PC-9 (cell line): ENCODE measurements around the gene SENP8. TPM values are rescaled to one million over a fixed set of nuclear protein-coding genes. Genes with fewer than 3 reads are reported as not detected.

ENCODE experiments used
- BruUV-seq: library from RNA; stranded (reverse); fragments of 400-500 nt; replicated peaks from 2 replicates; lab custom pipeline; 2021; lab: Mats Ljungman, UMichigan
- CTCF ChIA-PET: fragments of 300-600 bp; sonication (Branson Sonifier 250); formaldehyde crosslinking; loops from one replicate; lab custom pipeline; 2022; ENCODE audit warnings: antibody characterized with exemption; lab: Charles Lee
- POLR2A ChIA-PET: fragments of 300-600 bp; sonication (Branson Sonifier 250); formaldehyde crosslinking; loops from one replicate; lab custom pipeline; 2022; ENCODE audit warnings: antibody characterized with exemption; ENCODE audit not compliant: unreplicated experiment; lab: Charles Lee
- DNase-seq, 2 experiments: peaks; one replicate each; pipeline versions ENCODE4 v3.0.0 to v3.0.0-alpha.2; 2015 to 2022; ENCODE audit warnings: mixed read lengths in 1 of 2
- H2AFZ ChIP-seq: fragments of 200-600 bp; sonication (generic); 2 replicates; pipeline ENCODE4 v1.8.1; 2017; ENCODE audit warnings: antibody characterized with exemption
- H3F3A ChIP-seq: fragments of 200-600 bp; sonication (generic); 2 replicates; pipeline ENCODE4 v1.8.1; 2017; ENCODE audit warnings: antibody characterized with exemption, mild to moderate bottlenecking, low read depth; ENCODE audit not compliant: insufficient read depth
- H3K27ac ChIP-seq: fragments of 200-600 bp; sonication (generic); 2 replicates; pipeline ENCODE4 v1.6.1; 2016; ENCODE audit warnings: mixed run types
- H3K27me3 ChIP-seq: fragments of 200-600 bp; sonication (generic); 2 replicates; pipeline ENCODE4 v1.6.1; 2016; ENCODE audit warnings: low read depth, mixed run types; ENCODE audit not compliant: insufficient read depth
- H3K36me3 ChIP-seq: fragments of 200-600 bp; sonication (generic); 2 replicates; pipeline ENCODE4 v1.6.1; 2016; ENCODE audit warnings: low read depth, mixed run types
- H3K4me1 ChIP-seq: fragments of 200-600 bp; sonication (generic); replicated peaks from 2 replicates; pipeline ENCODE4 v1.6.1; 2016; ENCODE audit warnings: mixed run types; ENCODE audit not compliant: insufficient read depth
- H3K4me2 ChIP-seq: fragments of 200-600 bp; sonication (generic); 2 replicates; pipeline ENCODE4 v1.6.1; 2017; ENCODE audit warnings: mixed run types
- H3K4me3 ChIP-seq: fragments of 200-600 bp; sonication (generic); 2 replicates; pipeline ENCODE4 v1.6.1; 2016; ENCODE audit warnings: mixed run types
- H3K79me2 ChIP-seq: fragments of 200-600 bp; sonication (generic); 2 replicates; pipeline ENCODE4 v1.6.1; 2017; ENCODE audit warnings: low read depth, mixed run types
- H3K9me2 ChIP-seq: fragments of 200-600 bp; sonication (generic); 2 replicates; pipeline ENCODE4 v1.8.1; 2017; ENCODE audit warnings: mild to moderate bottlenecking; ENCODE audit not compliant: insufficient read depth
- H3K9me3 ChIP-seq: fragments of 200-600 bp; sonication (generic); 2 replicates; pipeline ENCODE4 v1.8.1; 2016; ENCODE audit warnings: low read depth; ENCODE audit not compliant: insufficient read depth
- H4K20me1 ChIP-seq: fragments of 200-600 bp; sonication (generic); 2 replicates; pipeline ENCODE4 v1.8.1; 2017; ENCODE audit not compliant: insufficient read depth
- EZH2 ChIP-seq: fragments of 200-600 bp; sonication (generic); IDR thresholded peaks from 2 replicates; pipeline ENCODE4 v1.8.0; 2017; ENCODE audit warnings: antibody characterized with exemption, low read depth
- intact Hi-C: fragments of 100-400 bp; cut with micrococcal nuclease; formaldehyde crosslinking; loops from one replicate; pipeline ENCODE4 v1.10.0; 2022; ENCODE audit not compliant: unreplicated experiment
- total RNA-seq: library from RNA; stranded (reverse); gene quantifications from 2 replicates; pipeline ENCODE4 v1.2.3, GENCODE V29; 2021
- TF ChIP-seq, protein P1 (sequence below): fragments of 200-600 bp; sonication (generic); conservative IDR thresholded peaks from 2 replicates; pipeline ENCODE4 v1.6.1; 2017; ENCODE audit warnings: mixed run types, antibody characterized with exemption, mild to moderate bottlenecking, moderate library complexity

The SENP8 gene
- total RNA-seq, 1 experiment from 2014 or later, result 3.8 TPM

DNA sequence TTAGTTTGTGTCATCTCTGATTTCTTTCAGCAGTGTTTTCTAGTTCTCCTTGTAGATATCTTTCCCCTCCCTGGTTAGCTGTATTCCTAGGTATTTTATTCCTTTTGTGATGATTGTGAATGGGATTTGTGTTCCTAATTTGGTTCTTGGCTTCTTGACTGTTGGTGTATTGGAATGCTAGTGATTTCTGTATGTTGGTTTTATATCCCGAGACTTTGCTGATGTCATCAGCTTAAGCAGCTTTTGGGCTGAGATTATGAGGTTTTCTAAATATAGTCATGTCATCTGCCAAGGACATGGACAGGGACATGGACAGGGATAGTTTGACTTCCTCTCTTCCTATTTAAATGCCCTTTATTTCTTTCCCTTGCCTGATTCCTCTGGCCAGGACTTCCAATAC lies 36.0 kb upstream of the SENP8 start:
- H3K4me1 ChIP-seq, result no peaks in the 10 kb centered on the region
- ChIA-PET CTCF (no interaction called here), POLR2A (no interaction called here)
- no peak for DNase-seq
- no peaks in the 10 kb centered on the region for H3K79me2 ChIP-seq
- no TSS peak for BruUV-seq
- no peaks in the 10 kb centered on the region for H3K27me3 ChIP-seq
- H3K4me2 ChIP-seq, result no peak overlapping the region
- H3F3A ChIP-seq, result no peaks in the 10 kb centered on the region
- H3K9me3 ChIP-seq, result no peaks in the 10 kb centered on the region
- no peak overlapping the region for H3K27ac ChIP-seq
- no peak for TF ChIP-seq EZH2
- TF ChIP-seq, protein P1, sequence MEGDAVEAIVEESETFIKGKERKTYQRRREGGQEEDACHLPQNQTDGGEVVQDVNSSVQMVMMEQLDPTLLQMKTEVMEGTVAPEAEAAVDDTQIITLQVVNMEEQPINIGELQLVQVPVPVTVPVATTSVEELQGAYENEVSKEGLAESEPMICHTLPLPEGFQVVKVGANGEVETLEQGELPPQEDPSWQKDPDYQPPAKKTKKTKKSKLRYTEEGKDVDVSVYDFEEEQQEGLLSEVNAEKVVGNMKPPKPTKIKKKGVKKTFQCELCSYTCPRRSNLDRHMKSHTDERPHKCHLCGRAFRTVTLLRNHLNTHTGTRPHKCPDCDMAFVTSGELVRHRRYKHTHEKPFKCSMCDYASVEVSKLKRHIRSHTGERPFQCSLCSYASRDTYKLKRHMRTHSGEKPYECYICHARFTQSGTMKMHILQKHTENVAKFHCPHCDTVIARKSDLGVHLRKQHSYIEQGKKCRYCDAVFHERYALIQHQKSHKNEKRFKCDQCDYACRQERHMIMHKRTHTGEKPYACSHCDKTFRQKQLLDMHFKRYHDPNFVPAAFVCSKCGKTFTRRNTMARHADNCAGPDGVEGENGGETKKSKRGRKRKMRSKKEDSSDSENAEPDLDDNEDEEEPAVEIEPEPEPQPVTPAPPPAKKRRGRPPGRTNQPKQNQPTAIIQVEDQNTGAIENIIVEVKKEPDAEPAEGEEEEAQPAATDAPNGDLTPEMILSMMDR, result no peak
- no peak overlapping the region for H2AFZ ChIP-seq
- no peaks in the 10 kb centered on the region for H3K9me2 ChIP-seq
- H3K4me3 ChIP-seq, result no peak overlapping the region
- no peaks in the 10 kb centered on the region for H3K36me3 ChIP-seq
- no peaks in the 10 kb centered on the region for H4K20me1 ChIP-seq
- intact Hi-C loops, result no loop called here

DNA sequence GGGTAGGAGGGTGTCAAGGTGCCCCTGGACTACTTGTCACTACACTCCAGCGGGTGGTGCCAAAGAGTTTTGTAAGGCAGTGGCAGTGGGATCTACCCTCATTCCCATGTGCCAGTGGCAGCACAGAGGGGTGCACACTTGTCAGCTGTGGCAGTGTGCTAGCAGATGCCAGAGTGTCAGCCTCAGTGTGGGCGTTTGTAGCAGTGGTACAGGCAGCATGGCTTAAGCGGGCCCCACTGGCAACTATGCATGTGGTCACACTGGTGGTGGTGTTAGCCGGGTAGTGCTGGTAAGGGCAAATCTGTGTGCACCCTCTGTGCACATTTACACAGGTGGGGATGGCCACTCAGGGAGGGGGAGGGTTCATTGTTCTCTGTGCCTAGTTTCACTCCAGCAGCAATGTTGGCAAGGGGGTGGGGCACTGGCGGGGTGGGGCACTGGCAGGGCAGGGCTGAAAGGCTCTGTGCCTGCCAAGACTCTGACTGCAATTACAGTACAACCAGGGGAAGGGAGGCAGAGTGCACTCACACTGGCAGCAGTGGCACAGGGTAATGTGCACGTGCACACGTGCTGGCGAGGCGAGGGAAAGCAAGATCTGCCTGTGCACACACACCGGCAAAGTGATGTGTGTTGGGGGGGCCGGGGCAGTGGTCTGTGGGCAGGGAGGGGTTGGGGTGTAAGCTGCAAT lies 32.0 kb upstream of the SENP8 start:
- no TSS peak for BruUV-seq
- TF ChIP-seq EZH2, result no peak
- TF ChIP-seq, protein P1, result no peak

DNA sequence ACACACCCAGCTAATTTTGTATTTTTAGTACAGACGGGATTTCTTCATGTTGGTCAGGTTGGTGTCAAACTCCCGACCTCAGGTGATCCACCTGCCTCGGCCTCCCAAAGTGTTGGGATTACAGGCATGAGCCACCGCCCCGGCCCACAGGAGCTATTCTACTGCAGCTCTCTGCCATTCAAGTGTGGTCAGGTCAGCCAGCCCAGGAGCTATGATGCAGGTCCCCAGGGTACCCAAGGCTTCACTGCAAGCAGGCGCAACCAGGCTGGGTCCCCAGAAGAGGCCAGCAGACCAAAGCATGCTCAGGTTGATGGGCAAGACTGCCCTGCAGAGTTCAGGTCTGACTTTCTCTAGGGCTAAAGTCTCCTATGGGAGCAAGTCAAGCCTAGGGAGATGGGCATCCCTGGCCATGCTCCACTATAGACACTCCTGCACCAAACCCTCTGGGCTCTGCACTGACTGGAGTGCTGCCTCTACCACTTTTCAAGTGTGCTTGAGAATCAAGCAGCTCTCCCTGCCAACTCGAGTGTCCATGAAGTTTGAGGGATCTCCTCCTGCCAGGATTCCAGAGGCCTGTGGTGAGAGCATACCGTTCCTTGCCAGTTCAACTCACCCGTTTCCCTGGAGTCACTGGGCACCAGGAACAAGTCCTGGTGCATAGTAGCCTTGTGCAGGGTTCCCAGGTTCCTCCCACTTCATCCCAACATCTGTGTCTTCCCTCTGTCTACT lies 31.1 kb upstream of the SENP8 start:
- Histone ChIP-seq H3K36me3 (no peaks in the 10 kb centered on the region), H3F3A (no peaks in the 10 kb centered on the region), H3K4me3 (no peak overlapping the region), H3K4me2 (no peak overlapping the region), H3K4me1 (no peaks in the 10 kb centered on the region), H3K9me3 (no peaks in the 10 kb centered on the region), H3K79me2 (no peaks in the 10 kb centered on the region), H4K20me1 (no peaks in the 10 kb centered on the region), H3K27ac (no peak overlapping the region), H3K27me3 (no peaks in the 10 kb centered on the region), H3K9me2 (no peaks in the 10 kb centered on the region), H2AFZ (no peak overlapping the region)
- no TSS peak for BruUV-seq
- no peak for DNase-seq
- TF ChIP-seq, protein P1, result no peak
- TF ChIP-seq EZH2, result no peak
- intact Hi-C loops, result no loop called here
- ChIA-PET POLR2A (no interaction called here), CTCF (no interaction called here)

More for the DNA sequence above, 32.0 kb upstream of the SENP8 start:
- no peak for DNase-seq
- Histone ChIP-seq H3K4me2 (no peak overlapping the region), H3K79me2 (no peaks in the 10 kb centered on the region), H4K20me1 (no peaks in the 10 kb centered on the region), H3K4me1 (no peaks in the 10 kb centered on the region), H3K9me3 (no peaks in the 10 kb centered on the region), H3K27ac (no peak overlapping the region), H3F3A (no peaks in the 10 kb centered on the region), H3K27me3 (no peaks in the 10 kb centered on the region), H3K36me3 (no peaks in the 10 kb centered on the region), H2AFZ (no peak overlapping the region), H3K9me2 (no peaks in the 10 kb centered on the region), H3K4me3 (no peak overlapping the region)
- ChIA-PET CTCF (no interaction called here), POLR2A (no interaction called here)
- intact Hi-C loops, result no loop called here
